ENCODE results near the gene HIPK2.

The HIPK2 gene

GRCh38 chr7:139648941-139649425 is 128.8 kb downstream of the HIPK2 start:
- DNase-seq (ENCODE audit: low read depth), result no peak

DNA sequence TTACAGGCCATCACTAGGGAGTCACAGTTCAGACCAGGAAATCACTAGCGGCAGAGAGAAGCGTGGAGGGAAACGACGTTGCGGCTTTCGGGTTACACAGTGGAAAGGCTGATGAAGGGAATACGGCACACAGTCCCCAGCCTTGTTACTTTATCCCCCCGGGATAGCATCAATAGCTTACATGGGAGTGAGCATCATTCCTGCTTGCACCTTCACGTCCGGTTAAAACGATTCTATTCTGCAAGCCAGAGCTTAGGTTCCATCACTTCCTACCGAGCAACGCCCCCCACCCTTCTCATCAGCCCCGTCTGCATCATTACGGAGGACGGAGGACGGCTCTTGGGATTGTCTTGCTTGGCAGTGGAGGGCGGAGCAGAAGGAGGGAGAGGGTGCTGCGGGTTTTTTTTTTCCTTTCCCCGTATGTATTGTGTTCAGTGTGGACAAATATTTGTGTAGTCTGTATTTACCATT is 129.4 kb downstream of the HIPK2 start:
- no peak for DNase-seq (ENCODE audit: low read depth)

DNA sequence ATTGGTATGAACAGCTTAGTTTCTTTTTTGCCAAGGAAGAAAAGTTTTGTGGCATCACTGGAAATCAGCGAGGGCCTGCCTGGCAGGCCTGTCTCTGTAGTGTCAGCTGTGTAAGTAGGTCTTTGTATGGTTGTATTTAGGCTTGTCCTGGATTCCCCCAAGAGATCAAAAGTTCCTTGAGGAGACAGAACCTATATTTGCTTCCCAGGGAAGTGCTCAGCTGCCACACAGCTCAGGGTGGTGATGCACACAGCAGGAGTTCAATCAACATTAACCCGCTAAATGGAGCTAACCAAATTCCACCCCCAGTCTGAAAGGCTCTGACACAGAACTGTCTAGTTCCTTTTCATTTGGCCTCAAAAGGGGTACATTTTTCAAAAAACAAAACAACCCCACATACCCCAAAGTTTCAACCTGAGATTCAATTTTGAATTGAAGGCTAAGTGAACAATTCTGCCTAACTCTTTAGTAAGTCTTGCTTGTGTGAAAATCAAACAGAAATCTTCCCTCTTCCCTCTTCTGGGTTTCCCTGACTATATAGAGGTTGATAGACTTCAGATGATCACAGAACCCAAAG is 129.9 kb downstream of the HIPK2 start:
- no peak for DNase-seq (ENCODE audit: low read depth)

- no peak for DNase-seq (ENCODE audit: low read depth)
These were observed 130.7 kb downstream of the HIPK2 start for GRCh38 chr7:139647085-139647484.

GRCh38 chr7:139646566-139646965 is 131.2 kb downstream of the HIPK2 start:
- no peak for DNase-seq (ENCODE audit: low read depth)

DNA sequence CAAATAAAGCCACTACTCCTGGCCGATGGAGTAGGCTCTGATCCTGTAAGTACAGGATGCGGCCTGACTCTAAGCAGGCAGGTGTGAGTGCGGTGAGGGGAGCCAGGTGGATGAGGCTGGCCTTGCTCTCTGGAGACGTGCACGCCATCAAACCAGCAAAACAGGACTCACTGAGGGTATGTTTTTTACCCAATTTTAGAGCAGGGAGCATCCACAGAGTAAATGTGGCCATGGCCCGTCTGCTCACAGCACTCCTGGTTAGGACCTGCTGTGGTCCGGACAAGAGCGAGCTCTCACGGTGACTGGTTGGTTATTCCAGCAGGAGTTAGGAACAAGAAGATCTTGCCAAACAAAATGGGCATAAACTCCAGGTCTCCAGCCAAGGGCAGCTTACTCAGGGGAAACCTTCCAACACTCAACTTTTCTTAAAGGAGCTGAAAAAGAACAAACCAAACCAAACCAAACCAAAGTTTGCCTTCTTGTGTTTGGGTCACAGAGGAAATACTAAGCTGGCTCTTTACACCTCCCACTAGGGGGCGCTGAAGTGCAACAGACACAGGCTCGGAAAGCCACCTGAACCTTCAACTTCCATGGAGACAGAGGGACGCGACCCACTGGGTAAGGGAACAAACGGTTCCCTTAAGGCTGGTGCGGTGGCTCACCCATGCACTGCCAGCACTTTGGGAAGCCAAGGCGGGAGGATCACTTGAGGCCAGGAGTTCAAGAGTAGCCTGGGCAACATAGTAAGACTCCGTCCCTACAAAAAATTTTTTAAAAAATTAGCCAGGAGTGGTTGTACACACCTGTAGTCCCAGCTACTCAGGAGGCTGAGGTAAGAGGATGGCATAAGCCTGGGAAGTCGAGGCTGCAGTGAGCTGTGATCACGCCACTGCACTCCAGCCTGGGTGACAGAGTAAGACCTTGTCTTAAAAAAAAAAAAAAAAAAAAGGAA is 131.9 kb downstream of the HIPK2 start:
- no peak for DNase-seq (ENCODE audit: low read depth)

DNA sequence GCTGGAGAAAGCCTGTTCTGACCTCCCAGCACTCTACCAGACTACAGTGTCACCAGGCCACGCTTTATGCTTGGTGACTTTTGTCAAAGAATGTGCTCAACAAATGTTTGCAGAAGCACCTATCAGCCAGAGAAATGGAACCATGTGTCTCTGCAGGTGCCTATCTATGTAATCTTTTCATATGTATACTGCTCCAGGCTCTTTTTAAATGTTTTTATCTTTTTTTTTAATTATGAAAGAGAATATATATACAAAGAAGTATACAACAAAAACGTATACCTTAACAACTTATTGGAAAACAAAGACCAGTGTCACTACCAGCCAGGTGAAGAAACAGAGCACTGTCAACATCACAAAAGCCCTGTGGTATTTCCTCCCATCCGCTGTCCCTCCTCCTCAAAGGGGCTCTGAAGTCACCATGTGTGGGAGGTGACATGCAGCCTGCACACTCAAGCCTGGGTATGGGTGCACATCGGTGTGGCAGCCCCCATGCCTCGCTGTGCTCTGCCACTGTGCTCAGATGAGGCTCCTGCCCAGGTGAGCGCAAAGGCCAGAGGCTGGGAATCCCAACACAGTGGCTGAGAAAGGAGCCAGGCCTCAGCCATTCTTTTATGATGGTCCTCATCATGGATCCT is 133.7 kb downstream of the HIPK2 start:
- no peak for DNase-seq (ENCODE audit: low read depth)

- DNase-seq (ENCODE audit: low read depth), result no peak
These were observed 135.5 kb downstream of the HIPK2 start for GRCh38 chr7:139642283-139642682.

- DNase-seq (ENCODE audit: low read depth), result no peak
These were observed 136.3 kb downstream of the HIPK2 start for GRCh38 chr7:139641337-139641992.

DNA sequence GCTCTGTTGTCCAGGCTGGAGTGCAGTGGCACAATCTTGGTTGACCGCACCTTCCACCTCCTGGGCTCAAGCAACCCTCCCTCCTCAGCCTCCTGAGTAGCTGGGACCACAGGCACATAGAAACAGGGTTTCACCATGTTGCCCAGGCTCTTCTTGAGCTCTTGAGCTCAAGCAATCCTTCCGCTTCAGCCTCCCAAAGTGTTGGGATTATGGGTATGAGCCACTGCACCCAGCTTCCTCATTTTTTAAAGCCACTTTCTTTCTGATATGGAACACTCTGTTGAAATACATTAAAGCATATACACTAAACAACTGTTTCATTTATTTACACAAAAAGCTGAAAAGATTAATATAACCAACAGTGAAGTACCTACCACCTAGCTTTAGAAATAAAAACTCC is 137.1 kb downstream of the HIPK2 start:
- DNase-seq (ENCODE audit: low read depth), result no peak

GRCh38 chr7:139639563-139639962 is 138.2 kb downstream of the HIPK2 start:
- no peak for DNase-seq (ENCODE audit: low read depth)

DNA sequence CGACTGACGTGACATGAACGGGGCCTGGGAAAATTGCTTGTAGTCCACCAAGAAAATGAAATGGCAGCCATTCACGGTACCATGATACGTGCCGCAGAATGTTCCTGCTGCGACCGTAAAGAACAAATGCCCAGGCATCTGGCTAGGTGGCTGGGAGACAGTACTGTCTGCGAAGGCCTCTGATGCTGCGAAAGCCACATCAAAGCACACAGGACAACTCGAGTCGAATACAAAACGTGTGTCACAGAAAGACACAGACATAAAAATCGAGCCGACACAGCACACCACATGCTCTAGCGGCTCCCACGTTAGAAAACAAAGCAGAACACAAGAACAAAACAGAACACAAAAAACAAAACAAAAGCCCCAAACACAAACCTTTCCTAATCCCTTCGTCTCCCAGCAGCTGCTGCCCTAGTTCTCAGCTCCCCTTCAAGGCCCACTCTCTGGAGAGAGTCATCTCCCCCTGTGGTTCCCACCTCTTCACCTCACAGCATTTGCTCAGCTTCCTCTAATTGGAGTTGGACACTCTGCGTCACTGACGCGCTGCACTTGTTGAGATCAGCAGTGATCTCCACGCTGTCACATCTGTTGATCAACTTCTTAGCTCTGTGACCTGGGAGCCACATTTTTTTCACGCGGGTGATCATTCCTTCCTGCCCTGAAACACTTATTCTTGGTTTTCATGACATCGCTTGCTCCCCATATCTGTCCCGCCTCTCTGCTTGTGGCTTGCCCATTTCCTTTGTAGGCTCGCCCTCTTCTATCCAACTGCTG is 142.1 kb downstream of the HIPK2 start:
- no peak for DNase-seq (ENCODE audit: low read depth)

DNA sequence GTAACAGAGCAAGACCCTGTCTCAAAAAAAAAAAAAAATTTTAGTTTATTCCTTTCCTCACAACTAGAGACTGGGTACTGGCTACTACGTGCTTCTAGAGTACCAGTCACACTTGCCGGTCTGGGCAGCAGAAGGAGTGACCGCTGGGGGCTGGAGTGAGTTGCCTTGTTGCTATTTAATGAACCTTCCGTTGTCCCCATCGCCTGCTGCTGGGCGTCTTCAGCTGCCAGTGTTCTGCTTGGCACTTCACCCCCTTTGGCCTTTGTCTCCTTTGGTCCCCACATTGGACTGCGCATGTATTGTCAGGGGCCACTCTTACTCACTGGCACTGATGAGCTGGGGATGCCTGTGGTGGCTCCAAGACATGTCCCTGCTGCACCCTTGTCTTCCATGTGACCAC is 143.7 kb downstream of the HIPK2 start:
- DNase-seq (ENCODE audit: low read depth), result no peak

- DNase-seq (ENCODE audit: low read depth), result no peak
These were observed 146.2 kb downstream of the HIPK2 start for GRCh38 chr7:139631520-139632031.

GRCh38 chr7:139630643-139631519 is 146.9 kb downstream of the HIPK2 start:
- peak; percentile 58 for DNase-seq (ENCODE audit: low read depth)

DNA sequence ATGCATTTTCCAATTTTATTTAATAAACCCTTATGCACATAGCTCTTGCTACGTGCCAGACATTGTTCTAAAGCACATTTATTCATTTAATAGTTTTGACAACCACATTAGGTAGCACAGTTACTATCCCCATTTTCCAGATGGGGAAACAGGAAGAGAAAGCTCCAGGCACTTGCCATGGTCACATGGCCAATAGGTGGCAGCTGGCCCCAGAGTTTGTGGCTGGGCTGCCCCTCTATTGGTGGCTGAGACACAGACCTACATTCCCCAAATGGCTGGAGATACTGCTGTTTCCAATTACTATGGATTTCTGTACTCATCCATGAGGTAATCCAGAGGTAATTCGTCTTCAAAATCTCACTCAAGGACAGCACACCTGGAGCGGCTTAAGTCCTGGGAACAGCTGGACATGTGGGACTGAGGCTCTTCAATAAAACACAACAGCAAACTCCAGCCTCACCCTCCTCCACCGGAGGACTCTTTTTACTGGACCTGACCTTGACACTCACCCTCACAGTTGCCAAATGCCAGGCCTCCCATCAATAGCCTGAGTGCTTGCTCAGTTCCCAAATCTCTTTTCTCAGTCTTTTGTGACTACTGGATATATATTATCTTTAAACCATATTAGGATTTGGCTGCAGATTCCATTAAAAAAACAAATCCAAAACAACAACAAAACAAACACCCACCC is 148.3 kb downstream of the HIPK2 start:
- DNase-seq (ENCODE audit: low read depth), result no peak

- DNase-seq (ENCODE audit: low read depth), result no peak
These were observed 150.0 kb downstream of the HIPK2 start for GRCh38 chr7:139627831-139628230.

- DNase-seq (ENCODE audit: low read depth), result no peak
These were observed 151.0 kb downstream of the HIPK2 start for GRCh38 chr7:139626817-139627216.

GRCh38 chr7:139623518-139623917 is 154.3 kb downstream of the HIPK2 start:
- no peak for DNase-seq (ENCODE audit: low read depth)

Measured in CMK (cell line).